GM18867 (cell line): ENCODE results near the gene AKR1C2.
"Not testable (repeated sequence)": the region's sequence is repeated elsewhere in the genome, so short reads cannot be mapped to it uniquely, and the experiment has no call there.

ENCODE experiments used
- ATAC-seq: cut with Tn5 transposase; IDR thresholded peaks from one replicate; pipeline ENCODE4 v1.9.1; 2021; ENCODE audit warnings: mild to moderate bottlenecking, moderate library complexity; ENCODE audit not compliant: unreplicated experiment

Gene AKR1C2

DNA sequence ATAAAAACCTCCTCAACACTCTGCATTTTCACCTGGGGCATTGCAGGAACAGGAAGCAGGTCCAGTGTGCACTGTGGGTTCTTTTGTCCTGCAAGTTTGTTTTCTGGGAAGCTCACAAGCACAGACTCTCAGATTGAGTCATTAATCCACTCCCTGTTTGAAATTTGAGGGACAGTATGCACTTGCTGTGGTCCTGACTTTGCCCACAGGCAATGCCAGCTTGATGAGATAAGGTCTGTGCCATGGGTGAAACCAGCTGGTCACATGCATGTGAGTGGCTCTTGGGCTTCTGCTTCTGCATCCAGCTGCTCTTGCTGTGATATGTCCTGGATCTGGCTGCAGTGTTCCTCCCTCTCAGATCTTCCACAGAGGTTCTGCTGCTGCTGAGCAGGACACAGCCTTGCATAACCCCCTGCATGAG, 21.8 kb upstream of the AKR1C2 start:
- ATAC-seq = not testable (repeated sequence)

DNA sequence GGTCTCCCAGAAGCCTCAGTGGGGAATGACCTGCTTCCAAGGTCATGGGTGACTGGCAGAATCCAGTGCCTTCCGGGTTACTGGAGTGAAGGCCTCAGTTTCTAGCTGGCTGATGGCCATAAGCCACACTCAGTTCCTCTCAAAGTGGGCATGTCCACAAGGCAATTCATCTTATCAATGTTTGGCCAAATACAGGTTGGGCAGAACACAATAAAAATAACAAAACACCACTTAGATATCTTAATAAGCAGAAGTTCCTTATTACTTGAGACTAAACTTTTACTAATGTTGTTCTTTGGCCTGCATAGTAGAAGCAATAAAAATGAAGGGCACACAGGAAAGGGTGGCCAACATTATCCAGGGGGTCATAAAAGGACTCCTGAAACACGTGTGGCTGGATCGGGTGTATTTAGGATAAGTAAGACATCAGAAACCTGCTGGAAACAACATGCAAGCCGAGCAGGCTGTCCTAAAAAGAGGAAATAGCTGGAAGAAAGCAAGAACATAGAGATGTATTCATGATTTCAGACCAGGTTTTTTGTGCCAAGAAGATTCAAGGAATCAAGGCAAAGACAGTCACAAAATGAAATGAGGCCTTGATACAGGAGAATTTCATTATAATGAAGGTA, 19.6 kb upstream of the AKR1C2 start:
- no peak for ATAC-seq

DNA sequence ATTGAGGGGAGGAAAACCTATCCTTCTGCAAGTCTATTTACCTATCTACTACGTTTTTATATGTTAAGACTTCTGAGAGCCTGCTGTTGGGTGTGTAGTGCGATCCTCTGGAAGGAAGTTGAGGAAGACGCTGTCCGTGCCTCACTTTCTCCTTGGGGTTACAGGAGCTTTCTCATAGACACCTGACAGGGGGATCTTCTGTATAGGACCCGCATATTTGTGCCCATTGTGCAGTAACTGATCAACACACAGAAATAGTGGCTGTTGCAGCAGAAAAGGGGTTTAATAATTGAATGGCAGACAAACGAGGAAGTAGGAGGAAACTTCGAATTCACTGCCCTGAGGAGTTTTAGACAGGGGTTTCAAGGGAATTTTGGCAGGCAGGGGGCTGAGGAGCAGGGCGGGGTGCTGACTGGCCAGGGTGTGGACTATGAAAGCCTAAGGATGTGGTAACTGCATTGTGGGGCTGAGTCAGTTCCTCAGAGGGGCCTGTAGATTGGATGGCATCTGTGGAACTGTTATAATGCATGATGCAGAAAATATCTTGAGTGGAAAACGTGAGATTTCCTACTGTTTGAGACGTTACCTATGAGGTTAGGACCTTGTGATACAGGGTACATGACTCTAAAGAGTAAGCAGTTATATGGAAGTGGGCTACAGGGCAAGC, 18.1 kb upstream of the AKR1C2 start:
- ATAC-seq = not testable (repeated sequence)

DNA sequence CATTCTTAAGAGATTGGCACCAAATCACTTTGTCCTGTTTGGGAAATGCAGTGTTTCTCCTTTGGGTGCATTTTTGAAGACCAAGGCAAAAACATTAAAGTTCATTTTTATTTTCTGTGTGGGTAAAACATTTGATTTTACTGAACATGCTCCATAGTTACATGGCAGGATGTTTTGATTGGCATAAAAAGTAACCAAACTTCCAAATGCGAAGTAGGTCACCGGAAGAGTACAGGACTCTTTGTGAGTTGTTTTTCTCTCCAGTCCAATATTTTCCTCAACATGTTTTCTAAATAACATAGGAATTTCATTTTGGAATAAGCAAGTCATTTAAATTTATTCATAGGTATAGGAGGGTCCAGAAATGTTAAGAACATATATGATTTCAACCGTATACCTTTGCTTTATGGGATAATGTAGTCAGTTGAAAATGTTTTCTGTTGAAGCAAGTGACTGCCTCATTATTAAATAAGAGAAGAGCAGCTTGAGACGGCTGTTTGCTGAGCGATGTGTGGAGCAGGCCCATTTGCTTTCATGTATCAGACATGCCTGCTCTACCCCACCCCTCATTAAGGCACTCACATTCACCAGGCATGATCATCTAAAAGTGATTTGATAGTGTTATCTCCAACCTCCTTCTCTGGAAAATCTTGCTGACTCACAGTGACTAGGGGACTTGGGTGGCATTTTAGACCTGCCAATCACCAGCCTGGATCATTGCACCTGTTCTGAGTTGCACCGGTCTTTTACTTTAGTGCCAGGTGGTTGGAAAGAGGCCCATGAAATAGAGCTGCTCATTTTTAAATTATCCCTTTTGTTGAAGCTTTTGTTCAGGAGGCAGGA, 16.3 kb upstream of the AKR1C2 start:
- ATAC-seq = not testable (repeated sequence)

DNA sequence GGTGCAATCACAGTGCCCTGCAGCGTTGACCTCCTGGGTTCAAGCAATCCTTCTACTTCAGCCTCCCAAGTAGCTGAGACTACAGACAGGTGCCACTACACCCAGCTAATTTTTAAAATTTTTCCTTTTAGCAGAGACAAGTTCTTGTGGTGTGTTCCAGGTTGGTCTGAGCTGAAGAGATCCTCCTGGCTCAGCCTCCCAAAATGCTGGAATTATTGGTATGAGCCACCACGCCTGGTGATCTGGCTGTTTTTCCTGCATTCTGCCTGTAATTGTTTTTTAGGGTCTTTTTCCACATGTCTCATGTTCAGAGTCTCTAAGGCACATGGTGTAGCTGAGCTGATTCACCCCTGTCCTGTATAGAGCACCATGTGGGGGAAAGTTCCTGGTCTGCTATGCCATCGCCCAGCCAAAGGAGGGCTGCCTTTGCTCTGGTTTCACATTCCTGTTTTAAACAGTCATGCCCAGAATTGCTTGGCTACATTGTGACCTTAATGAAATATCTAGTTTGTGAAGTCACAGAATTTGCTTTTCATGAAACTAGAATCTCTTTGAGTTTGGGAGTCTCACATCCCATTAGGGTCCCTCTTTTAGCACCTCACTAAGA, 15.1 kb upstream of the AKR1C2 start:
- ATAC-seq = not testable (repeated sequence)

DNA sequence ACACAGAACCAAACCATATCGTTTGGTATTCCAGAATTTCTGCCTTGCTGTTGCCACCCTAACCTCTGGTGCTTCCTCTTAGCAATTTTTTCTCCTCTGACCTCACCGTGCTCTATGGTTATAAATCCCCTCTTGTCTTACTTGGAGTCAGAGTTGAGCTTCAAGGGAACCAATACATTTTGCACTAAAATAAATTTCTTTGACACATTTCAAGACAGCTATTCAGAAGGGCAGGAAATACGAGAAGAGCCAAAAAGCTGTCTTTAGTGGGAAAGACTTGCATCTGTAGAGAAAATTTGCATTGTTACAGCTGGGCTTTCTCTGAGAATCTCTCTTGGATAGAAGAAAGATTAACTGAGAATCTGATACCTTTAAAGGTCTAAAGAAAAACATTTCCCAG, 14.5 kb upstream of the AKR1C2 start:
- ATAC-seq = no peak

DNA sequence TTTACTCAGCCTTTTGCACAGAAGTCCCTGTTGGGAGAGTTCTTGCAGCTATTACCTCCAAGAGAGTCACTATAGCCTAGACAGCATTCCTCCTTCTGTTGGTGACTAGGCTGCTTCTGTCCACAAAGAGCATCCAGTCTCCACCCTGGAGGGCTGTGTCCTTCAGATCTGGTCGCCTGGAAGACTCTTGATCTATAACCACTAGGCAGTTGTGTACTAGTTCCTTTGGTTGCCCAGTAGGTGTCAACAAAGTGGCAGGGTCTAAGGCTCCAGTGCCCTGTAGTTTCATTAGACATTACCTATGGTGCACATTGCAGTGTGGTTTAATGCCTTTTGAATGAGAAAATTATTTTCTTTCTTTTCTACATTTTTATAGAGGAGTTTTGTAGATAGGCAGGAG, 11.3 kb upstream of the AKR1C2 start:
- no peak for ATAC-seq

DNA sequence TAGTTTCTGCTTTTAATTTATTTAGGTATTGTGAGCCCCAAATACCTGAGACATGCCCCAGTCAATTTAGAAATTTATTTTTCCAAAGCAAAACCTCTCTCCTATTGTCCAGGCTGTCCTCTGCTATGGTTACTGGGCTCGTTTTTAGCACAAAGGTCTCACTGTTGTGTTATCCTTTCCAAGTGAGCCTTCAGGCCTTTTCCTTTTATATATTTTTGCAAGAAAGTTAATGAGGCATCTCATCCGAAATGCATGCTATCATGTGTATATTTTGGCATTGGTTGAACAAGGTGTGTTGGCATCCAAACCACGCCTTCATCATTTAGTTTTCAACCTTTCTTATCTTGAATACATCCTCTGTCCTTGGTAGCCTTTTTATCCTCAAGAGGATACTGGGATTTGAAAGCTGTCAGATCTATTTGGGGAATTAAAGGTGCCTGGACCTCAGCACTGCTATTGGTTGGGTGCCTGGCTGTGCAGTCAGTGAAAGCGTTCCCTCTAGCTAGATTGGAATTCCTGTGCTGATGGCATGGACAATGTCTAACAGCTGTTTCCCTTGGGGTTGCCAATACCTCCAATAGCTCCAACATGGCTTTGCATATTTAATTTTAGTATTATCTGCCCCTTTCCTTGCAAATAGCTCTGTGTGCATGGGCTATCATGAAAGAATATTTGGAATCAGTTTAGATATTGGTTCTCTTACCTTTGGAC, 10.7 kb upstream of the AKR1C2 start:
- ATAC-seq = not testable (repeated sequence)

DNA sequence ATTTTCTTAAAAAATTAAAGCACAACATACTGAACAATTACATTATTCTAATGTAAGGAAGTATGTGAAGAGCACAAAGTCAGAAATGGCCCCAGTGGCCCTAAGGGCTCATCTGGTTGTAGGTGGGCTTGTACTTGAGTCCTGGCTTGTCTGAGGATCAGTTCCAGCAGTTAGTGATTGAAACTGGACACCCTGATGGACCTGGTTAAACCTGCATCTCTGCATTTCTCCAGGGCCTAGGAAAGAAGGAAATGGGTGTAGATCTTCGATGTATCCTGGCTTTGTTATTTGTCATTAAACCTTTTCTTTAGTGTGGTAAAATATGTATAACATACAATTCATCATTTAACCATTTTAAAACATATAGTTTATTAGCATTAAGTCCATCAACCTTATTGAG, 9.7 kb upstream of the AKR1C2 start:
- ATAC-seq = no peak

DNA sequence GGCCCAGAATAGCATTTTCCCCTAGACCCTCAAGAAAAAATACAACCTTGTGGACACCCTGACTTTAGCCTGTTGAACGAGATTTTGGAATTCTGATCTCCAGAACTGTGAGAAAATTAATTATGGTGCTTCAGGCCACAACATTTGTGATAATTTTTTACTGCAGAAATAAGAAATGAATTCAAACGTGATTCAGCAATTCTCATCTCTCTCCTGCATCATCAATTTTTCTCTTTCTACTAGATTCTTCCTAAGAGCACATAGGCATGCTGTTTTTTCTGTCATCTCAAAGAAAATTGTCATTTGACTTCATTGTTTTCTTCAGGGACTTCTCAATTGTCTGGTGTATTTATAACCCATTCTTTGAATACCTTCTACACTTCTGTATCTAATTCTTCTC, 8.9 kb upstream of the AKR1C2 start:
- ATAC-seq = no peak

DNA sequence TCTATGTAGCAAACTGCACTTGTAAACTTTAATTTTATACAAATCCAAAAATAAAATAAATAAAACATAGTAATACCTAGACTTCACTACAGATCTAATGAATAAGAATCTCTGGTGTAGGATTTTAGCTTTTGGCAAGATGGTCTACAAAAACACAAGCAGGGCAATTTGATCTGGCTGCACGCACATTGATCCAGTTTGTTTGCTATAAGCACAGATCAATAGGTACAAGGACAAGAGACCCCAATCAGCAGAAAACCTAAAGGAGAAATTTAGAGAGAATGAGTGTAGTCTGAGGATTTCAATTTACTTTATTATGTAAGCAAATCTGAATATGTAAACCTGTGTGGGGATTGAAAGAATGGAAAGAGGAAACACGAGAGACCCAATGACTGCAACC, 7.7 kb upstream of the AKR1C2 start:
- not testable (repeated sequence) for ATAC-seq

DNA sequence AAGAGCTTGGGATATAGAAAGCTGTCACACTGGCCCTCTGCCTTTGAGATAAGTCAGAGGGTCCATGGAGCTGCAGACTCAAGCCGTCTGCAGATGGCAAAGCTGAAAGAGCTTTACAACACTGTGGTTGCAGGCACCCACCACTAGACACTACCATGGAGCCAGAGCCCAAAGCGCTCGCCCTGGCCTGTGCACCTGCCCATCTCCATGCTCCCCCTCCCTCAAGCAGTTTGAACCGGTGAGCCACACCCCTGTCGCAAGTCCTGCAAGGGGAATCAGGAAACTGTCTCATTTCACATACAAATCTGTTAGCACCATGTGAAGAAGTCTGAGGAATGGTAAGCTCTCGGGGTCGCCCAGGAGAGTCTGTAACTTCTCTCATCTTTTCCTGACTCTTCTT, 6.4 kb upstream of the AKR1C2 start:
- not testable (repeated sequence) for ATAC-seq

DNA sequence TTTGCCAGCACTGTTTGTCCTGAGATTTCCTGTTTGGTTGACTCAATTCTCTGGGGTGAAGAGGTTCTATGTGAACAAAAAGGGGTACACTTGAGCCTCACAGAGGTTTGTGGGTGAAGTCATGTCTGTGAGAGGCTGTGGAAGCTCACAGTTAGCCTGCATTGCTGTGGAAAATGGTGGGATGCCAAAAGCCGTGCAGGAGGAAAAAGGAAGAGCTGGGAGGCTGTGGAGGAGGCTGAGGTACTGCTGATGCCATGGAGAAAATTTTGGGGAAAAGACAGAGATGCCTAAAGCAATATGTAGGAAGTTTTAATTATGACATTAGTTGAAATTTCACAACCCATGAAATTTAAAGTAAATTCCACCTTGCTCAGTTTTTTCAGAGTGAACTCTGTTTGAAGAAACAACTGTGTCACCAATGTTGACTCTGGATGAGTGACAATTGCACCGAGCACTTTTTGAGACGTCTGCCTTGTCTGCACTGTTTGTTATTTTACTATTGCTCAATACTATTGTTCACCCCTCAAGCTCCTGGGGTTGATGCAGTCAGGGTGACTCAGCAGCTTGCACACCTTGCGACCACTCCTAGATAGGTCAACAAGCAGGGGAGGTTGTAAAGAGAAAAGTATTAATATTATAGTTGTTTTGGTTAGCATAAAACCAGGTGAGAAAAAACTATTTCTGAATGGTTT, 5.3 kb upstream of the AKR1C2 start:
- not testable (repeated sequence) for ATAC-seq

DNA sequence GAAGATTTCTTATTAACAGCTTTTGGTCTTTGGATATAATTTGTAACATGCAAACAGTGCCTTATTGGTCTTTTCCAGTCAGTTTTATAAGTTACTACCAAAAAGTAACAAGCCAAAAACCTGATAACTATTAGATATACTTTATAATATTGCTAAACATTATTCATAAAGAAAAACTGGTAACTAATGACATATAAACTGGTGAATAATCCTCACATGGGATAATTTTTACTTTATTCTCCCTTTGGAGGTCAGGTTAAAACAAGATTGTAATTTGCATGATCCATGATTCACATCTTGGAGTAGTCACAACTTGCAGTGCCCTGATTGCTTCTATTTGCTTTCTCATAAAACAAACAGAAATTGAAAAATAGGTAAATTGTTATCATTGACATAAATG, 844 bp upstream of the AKR1C2 start:
- not testable (repeated sequence) for ATAC-seq

DNA sequence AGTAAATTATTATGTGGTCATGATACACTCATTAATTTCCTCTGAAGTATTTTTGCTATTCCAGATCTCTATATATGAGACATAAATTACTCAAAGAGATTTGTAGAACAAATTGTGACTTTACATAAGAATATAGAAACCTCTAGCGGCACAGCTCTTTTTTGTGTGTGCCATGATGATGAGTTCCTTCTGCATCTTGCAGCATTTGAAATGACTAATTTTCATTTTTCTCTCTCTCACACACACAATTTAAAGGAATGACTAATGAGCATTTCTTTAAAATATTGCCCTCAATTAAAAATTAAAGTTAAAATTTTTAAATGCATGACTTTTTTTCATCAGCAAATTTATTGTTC, 351 bp upstream of the AKR1C2 start:
- not testable (repeated sequence) for ATAC-seq

DNA sequence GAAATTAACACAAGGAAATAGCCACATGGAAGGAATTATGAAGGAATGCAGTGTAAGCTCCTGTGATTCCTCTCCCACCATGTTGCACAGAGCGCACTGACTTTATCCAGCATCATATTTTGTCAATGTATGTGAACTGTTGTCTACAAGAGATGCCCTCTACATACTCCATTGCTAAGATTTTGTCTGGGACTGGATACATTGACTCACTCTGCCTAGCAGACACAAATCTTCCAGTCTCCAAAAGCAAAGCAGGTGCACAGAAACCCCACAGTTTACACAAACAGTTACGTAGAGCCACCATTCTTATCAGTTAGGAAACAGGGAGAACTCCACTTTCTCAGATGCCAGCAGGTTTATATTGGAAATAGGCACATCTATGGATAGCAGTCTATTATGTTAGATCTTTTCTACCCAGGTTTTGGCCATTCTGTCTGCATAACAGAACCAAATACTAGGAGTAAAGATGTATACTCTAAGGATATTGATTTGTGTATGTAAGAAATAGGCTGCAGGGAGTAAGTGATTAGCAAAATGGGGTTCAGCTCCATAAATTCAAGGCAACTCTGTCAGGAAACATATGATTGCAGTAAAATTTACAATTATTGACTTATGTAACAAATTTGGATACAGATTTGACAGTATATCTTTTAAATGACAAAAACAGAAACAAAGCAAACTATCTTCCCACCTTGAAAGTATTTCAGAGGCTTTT, 1.5 kb downstream of the AKR1C2 start:
- no peak for ATAC-seq

DNA sequence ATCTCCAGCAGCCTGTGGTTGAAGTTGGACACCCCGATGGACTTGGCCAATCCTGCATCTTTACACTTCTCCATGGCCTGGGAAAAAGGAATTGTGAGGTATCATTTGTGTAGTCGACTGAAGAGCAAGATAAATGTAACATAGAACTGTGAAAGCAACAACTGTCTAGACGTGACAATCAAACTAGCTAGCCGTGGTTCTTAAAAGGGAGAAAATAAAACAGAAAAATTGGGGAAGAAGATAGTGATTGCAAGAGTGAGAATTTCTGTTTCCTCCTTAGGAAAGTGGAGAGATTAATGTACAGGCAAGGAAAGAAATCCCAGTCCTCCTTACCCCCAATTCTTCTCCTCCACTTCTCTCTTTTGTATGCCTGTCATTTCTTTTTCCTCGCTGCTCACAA, 5.0 kb downstream of the AKR1C2 start:
- no peak for ATAC-seq

DNA sequence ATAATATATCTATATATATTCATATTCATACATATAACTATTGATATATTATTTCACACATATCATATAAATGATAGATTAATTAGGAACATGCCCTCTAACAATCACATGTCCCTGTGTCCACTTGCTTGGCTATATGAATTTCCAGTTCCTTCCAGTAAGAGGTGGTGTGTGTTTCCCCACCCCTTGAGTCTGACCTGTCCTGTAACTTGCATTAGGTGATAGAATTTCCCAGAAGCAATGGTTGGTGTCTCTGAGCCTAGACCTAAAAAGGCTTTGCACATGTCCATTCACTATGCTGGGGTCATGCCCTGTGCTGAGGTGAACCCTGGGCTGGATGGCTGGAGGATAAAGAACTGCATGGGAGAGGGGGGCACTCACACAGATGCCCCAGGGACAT, 9.4 kb downstream of the AKR1C2 start:
- ATAC-seq = not testable (repeated sequence)

DNA sequence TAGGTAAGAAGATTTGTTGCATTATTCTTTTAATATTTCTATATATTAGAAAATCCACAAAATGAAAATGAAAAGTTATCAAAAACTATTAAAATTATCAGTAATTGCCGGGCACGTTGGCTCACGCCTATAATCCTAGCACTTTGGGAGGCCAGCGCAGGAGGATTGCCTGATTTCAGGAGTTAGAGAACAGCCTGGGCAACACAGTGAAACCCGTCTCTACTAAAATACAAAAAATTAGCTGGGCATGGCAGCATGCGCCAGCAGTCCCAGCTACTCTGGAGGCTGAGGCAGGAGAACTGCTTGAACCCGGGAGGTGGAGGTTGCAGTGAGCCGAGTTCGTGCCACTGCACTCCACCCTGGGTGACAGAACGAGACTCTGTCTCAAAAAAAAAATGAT, 11.1 kb downstream of the AKR1C2 start:
- ATAC-seq = not testable (repeated sequence)

DNA sequence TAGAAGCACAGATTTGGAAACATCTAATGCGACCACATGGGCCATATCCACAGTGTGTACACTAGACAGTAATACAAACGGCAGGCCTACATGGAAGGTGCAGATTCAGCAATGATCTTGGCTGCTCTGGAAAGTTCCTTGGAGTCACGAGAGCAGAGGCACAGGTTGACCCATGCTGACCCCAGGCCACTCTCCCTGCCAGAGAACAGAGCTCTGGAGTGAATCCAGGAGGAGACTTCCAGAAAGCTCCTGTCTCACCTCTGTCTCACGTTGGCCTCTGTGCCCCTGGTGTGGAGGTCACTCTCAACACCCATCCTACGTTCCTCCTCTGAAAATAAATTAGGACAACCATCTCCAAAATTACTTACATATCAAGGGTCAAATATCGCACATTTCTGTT, 12.2 kb downstream of the AKR1C2 start:
- ATAC-seq = not testable (repeated sequence)
